EL (cell line): ENCODE measurements around the gene NUP93.
"Not testable (repeated sequence)": the region's sequence is repeated elsewhere in the genome, so short reads cannot be mapped to it uniquely, and the experiment has no call there.

Source experiments
- DNase-seq: peaks from one replicate; pipeline ENCODE4 v3.0.0-alpha.2; 2016

NUP93 gene

DNA sequence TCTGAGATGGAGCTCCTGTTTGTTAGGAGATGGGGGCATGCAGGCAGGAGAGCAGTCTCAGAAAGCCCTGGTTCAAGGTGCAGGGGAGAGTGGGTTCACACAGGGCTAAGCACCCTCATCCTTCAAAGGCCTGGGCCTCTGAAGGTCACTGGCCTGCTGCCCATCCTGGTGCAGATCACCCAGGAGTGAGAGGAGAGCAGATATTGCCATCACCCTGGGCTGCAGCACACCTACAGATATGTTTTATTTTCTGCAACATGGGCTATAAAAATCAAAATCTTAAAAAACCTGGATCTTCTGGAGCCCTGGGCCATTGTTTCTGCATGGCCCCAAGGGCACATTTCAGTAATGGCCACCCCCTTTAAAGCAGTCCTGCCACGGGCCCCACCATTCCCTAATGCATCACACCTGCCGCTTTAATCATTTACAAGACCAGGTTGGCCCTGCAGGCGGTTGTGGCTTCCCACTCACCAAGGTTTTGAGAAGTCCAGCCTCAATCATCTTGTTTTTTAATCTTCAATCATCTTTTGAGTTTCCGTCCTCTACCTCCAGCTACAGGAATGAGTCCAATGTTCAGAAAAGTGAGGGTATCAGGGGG lies 20.4 kb upstream of the NUP93 start:
- no peak for DNase-seq

GRCh38 chr16:56710181-56710737 lies 19.7 kb upstream of the NUP93 start:
- DNase-seq, result no peak

GRCh38 chr16:56711862-56712261 lies 18.1 kb upstream of the NUP93 start:
- no peak for DNase-seq

- no peak for DNase-seq
These were observed 16.1 kb upstream of the NUP93 start for GRCh38 chr16:56713794-56714193.

DNA sequence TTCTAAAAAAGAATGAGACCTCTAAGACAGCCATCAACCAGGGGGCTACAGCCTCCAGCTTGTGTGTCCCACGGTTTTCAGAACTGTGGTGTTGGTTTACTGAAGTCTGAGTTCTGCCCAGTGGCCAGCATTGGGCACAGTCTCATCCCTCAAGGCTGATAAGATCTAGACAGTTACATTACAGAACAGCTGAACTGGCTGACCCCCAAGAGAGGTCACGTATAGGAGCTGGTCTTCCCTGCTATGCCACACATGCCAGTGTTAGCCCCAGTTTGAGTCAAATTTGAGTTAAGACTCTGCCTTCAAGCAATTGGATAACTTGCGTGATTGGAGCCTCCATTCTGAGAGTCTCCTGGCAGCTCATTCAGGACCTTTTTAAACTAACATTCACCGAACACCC lies 14.8 kb upstream of the NUP93 start:
- no peak for DNase-seq

DNA sequence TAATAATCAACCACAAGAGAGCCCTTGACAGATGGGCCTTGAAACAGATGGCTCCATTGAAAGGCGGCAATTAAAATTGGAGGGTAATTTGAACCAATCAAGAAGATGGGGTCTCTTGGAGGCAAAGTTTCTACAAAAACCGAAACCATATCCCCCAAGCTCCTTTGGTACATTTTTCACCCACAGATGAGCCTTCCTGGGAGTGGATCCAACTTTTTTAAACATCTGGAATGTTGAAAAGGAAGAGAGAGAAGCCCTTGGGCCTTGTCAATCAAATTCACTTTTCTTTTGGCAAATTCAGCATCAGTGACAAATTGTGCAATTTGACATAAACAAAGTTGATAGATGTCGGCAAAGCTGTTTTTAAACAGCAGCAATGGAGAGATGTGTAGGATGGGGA lies 13.2 kb upstream of the NUP93 start:
- DNase-seq, result no peak

GRCh38 chr16:56717532-56717931 lies 12.4 kb upstream of the NUP93 start:
- DNase-seq, result not testable (repeated sequence)

DNA sequence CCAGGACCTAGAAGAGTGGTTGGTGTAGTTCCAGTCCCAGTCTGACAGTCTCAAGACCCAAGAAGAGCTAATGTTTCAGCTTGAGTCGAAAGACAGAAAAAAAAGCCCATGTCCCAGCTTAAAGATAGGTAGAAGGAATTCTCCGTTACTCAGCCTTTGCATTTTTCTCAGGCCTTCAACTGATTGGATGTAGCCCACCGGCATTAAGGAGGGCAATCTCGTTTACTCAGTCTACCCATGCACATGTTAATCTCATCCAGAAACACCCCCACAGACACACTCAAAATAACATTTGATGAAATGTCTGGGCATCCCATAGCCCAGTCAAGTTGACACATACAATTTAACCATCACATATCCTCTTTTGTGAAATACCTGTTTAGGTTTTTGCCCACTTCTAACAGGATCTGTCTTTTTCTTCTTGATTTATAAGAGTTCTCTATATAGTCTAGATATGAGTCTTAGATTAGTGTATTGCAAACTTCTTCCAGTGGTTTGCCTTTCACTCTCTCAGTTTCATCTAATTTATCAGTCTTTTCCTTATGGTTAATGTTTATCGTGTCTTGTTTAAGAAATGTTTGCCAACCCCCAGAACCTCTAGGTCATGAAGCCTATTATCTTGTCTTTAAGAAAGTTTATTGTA lies 7.6 kb upstream of the NUP93 start:
- DNase-seq, result no peak

GRCh38 chr16:56724191-56724590 lies 5.7 kb upstream of the NUP93 start:
- DNase-seq, result no peak

DNA sequence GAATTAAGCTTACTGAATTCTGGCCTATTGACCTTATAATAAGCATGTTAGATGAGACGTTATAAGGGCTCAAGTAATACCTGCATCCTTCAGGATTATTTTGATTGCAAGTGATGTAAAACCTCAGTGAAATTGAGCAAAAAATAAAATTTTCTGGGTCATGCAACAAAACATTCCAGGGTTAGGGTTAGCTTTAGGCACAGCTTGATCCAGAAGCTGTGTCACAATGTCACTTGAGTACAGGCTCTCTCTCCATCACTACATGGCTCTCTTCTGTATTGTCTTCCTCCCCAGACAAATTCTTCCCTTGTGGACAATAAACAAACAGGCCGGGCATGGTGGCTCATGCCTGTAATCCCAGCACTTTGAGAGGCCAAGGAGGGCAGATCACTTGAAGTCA lies 3.6 kb upstream of the NUP93 start:
- no peak for DNase-seq

GRCh38 chr16:56726926-56727325 lies 3.0 kb upstream of the NUP93 start:
- DNase-seq, result no peak

GRCh38 chr16:56728027-56728426 lies 1.9 kb upstream of the NUP93 start:
- no peak for DNase-seq

- DNase-seq, result no peak
These were observed 772 bp upstream of the NUP93 start for GRCh38 chr16:56728980-56729734.

DNA sequence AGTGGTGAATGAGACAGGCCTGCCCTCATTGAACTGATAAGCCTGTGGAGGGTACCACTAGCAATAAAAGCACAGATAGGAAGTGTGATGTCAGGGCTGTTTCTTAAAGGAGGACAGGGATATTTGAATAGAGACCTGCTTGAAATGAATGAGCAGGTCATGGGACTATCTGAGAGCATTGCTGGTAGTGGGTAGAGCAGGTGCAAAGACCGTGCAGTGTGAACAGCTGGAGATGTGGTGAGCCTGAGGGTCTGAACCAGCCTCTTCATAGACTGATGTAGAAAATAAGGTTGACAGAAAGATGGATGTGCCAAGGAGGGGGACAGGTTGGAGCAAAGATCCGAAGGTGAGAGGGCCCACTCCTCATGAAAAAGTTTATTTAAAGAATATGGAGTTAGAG lies 2.4 kb downstream of the NUP93 start:
- no peak for DNase-seq

DNA sequence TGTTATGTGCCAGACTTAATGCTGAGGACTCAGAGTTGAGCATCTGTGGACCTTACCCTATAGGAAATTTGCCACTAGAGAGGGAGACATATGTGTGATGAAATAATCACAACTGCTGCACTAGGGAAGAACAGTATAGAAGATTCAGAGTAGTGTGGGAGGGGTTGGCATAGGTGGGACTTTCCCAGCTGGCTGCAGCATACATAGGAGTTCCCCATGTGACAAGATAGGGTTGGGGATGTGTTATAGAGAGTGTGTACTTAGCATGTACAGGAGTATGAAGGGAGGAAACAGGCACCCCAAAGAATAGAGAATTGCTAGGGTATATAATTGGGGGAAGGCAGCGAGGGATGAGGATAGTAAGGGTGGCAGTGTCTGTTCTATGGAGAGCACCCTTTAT lies 2.9 kb downstream of the NUP93 start:
- no peak for DNase-seq

GRCh38 chr16:56734429-56734828 lies 4.5 kb downstream of the NUP93 start:
- DNase-seq, result peak; percentile 48

DNA sequence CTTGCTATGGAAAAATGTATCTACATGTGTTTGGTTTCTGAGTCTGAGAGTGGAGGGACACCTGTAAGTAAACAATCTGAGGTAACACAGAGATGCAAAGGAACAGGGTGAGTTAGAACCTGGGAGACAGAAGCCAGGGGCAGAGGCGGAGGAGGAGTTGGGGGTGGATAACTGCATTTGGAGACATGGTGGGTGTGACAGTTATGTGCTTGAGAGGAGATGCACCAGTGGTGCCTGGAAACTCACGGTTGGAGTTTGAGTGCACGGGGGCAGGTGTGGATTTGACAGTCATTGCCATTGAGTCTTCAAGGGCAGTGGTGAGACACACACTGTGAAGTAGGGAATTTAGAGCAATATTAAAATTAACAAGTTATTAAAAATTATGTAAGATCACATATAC lies 6.5 kb downstream of the NUP93 start:
- no peak for DNase-seq

DNA sequence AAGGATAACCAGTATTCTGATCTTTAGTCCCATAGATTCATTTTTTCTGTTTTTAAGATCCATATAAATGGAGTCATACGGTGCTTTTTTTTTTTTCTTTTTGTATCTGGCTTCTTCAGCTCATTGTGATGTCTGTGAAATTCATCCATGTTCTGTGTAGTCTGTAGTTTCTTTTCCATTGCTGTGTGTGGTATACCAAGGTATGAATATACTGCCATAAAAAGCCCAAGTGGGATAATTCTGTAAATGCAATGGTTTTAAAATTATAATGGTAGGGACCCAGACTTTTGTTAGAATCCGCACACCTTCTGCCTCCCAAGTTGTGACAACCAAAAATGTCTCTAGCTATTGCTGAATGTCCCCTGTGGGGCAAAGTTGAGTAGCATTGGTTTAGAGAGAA lies 7.6 kb downstream of the NUP93 start:
- no peak for DNase-seq

DNA sequence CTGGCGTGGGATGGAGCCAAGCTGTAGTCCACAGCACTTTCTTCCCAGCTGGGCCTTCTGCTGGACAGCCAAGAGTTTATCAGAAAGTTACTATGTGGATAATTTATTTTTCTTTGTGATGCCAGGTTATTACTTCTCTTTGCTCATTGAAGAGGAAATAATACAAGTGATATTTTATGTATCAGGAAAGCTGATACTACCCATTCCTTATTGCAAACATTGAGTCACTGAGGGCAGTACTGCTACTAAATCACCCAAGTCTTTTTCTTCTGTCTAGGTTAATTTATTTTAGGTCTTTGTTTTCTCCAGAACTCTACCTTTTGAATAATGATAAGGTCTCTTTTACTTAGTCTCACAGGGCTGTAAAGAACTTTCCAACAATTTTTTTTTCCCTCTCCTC lies 8.3 kb downstream of the NUP93 start:
- DNase-seq, result no peak

GRCh38 chr16:56739378-56739777 lies 9.4 kb downstream of the NUP93 start:
- DNase-seq, result not testable (repeated sequence)

GRCh38 chr16:56741399-56741798 lies 11.5 kb downstream of the NUP93 start:
- DNase-seq, result no peak

- DNase-seq, result peak; percentile 89
These were observed 12.4 kb downstream of the NUP93 start for GRCh38 chr16:56742030-56742984.

GRCh38 chr16:56743840-56744239 lies 13.9 kb downstream of the NUP93 start:
- DNase-seq, result peak; percentile 89
